GM13977 (cell line): ENCODE measurements around the gene INPP5F.

Experiments
- DNase-seq: peaks from one replicate; pipeline ENCODE4 v3.0.0; 2012; ENCODE audit warnings: low spot score
- in situ Hi-C: fragments of 300-500 bp; cut with MboI; formaldehyde crosslinking; loops from one replicate; pipeline ENCODE4 v1.12.0; 2022; ENCODE audit warnings: low sequenced_read_pairs, low pct_unique_long_range_greater_than_20kb, mixed read lengths, inconsistent platforms; ENCODE audit not compliant: unreplicated experiment
- TF ChIP-seq, protein P1 (sequence below): IDR thresholded peaks from 2 replicates; pipeline ENCODE4 v1.5.1; 2012; ENCODE audit warnings: mild to moderate bottlenecking, control low read depth; ENCODE audit not compliant: insufficient read depth; ENCODE audit errors: extremely low read depth, missing control alignments

The INPP5F gene

DNA sequence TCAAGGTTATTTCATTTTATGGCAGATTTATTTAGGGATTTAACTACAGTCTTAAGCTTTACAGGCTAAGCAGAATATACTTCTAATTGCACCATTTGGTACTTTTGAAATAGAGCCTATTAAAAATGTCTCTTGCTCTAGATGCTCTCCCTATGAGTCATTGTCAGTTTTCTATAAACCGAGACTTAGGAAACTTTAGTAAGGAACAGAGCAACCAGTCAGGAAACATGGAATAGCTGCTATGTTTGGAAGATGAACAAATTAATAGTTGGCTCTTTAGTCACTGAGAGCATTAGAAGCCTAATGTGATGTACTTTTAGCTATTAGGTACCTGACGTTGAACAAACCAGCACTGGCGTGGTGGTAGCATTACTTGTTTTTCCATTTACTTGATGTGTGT, 35.3 kb downstream of the INPP5F start:
- TF ChIP-seq, protein P1, sequence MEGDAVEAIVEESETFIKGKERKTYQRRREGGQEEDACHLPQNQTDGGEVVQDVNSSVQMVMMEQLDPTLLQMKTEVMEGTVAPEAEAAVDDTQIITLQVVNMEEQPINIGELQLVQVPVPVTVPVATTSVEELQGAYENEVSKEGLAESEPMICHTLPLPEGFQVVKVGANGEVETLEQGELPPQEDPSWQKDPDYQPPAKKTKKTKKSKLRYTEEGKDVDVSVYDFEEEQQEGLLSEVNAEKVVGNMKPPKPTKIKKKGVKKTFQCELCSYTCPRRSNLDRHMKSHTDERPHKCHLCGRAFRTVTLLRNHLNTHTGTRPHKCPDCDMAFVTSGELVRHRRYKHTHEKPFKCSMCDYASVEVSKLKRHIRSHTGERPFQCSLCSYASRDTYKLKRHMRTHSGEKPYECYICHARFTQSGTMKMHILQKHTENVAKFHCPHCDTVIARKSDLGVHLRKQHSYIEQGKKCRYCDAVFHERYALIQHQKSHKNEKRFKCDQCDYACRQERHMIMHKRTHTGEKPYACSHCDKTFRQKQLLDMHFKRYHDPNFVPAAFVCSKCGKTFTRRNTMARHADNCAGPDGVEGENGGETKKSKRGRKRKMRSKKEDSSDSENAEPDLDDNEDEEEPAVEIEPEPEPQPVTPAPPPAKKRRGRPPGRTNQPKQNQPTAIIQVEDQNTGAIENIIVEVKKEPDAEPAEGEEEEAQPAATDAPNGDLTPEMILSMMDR: no peak
- in situ Hi-C loops: loop anchor here (25.0 kb wide), 1 partner anchor 576 kb away; no protein-coding TSS in a partner anchor
- no peak for DNase-seq

DNA sequence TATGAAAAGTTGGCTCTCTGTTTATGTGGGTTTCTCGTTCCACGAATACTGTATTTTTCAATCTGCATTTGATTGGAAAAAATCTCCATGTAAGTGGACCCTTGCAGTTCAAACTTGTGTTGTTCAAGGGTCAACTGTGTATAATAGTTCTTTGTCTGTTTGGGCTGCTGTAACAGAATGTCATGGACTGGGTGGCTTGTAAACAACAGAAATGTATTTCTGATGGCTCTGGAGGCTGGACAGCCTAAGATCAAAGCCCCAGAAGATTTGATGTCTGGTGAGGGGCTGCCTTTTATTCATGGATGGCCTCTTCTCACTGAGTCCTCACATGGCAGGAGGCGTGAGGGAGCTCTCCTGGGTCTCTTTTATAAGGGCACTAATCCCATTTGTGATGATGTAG, 36.2 kb downstream of the INPP5F start:
- TF ChIP-seq, protein P1: no peak
- in situ Hi-C loops: loop anchor here (25.0 kb wide), 1 partner anchor 575 kb away; no protein-coding TSS in a partner anchor

DNA sequence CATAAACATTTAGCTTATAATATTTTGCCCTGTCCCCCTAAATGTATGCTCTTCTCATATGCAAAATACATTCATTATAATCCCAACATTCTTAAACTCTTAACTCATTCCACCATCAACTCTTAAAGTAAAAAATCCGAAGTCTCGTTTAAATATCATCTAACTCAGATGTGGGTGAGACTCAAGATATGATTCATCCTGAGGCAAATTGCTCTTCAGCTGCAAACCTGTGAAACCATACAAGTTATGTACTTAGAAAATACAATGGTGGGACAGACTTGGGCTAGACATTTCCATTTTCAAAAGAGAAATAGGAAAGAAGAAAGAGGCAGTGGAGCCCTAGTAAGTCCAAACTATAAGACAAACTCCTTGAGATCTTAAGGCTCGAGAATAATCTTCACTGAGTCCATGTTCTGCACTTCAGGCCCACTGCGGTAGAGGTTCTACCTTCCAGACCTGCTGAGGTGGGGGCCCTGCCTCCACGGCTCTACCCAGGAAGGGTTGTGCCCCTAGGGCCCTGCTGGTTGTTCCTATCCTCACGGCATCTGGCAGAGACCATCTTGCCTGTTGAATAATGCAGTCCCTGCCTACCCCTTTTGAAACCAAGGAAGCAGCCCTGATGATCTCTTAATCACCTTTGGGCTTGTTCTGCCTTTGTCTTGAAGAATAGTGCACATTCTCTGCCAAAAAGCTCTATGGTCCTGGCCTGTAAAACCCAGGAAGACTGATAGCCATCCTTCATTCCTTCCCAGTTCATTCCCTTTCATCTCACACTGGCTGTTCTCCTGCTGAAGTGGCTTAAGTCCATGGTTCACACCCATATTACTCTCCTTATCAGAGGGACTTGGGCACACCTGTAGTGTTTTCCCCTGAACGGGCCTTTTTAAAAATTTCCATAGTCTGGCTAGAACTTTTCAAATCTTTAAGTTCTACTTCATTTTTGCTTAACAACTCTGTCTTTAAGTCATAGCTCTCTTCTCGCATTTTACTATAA, 37.3 kb downstream of the INPP5F start:
- DNase-seq: no peak
- TF ChIP-seq, protein P1: no peak
- in situ Hi-C loops: loop anchor here (25.0 kb wide), 1 partner anchor 574 kb away; no protein-coding TSS in a partner anchor

More for the DNA sequence above, 36.2 kb downstream of the INPP5F start:
- no peak for DNase-seq

DNA sequence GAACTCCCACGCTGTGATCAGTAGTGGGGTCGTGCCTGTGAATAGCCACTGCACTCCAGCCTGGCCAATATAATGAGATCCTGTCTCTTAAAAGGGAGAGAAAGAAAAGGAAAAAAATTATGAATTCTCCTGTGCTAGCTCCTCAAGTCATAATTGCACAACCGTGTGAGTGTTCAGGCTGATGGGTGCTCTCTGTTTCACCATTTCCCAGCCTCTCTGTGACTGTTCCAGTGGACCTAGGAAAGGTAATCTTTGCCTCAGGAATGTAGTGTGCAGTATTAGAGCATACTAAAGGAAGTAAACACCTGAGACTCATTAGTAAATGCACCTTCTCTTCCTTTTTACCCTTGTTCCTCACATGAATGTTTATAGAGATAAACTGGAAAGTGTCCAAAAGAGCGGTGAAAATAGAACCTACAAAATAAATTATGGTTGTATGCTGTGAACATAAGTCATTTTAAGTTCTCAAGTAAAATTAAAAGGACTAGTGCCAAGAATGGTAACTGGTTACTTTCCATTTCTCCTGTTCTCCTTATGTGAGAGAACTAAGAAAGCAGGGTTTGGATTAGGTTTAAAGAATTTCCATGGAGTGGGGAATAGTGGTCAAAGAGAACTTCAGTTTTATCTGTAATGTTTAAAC, 42.7 kb downstream of the INPP5F start:
- TF ChIP-seq, protein P1: no peak
- DNase-seq: no peak
- in situ Hi-C loops: loop anchor here (25.0 kb wide), 1 partner anchor 569 kb away; no protein-coding TSS in a partner anchor

DNA sequence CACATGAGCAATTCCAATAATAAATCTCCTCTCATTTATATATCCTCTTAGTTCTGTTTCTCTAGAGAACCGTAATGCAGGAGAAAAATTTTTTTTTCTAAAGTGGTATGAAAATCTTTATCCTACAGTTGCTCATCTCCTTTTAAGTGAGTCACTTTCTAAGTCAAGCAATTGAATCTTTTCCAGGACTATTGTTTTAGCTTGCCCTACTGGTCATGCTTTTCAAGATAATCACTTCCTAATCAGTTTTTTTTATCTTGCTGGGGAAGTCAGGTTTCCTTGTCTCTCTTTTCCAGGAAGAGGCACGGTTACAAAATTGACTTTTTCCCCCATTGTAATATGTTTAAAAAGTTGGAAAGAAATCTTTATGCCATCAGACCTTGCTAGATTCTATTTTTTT, 44.0 kb downstream of the INPP5F start:
- no peak for DNase-seq
- TF ChIP-seq, protein P1: no peak
- in situ Hi-C loops: loop anchor here (25.0 kb wide), 1 partner anchor 567 kb away; no protein-coding TSS in a partner anchor

DNA sequence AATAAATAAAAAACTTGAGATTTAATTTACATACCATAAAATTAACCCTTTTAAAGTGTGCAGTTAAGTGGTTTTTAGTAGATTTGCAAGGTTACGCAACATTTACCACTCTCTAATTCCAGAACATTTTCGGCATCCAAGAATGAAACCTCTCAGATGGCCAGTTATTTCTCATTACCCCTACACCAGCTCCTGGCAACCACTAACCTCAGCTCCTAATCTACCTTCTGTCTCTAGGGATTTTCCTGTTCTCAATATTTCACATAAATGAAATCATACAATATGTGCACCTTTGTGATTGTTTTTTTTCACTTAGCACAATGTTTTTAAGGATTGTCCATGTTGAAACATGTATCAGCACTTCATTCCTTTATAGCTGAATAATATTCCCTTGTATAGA, 45.1 kb downstream of the INPP5F start:
- TF ChIP-seq, protein P1: no peak
- in situ Hi-C loops: loop anchor here (25.0 kb wide), 1 partner anchor 566 kb away; no protein-coding TSS in a partner anchor
- no peak for DNase-seq
